Osteocyte (in vitro differentiated cells): Measurements from ENCODE around the gene PARN. TPM values are rescaled to one million over a fixed set of nuclear protein-coding genes. Genes with fewer than 3 reads are reported as not detected.
"Not testable (repeated sequence)": the region's sequence is repeated elsewhere in the genome, so short reads cannot be mapped to it uniquely, and the experiment has no call there.

Source experiments
- DNase-seq: peaks from one replicate; pipeline ENCODE4 v3.0.0; 2021; ENCODE audit warnings: mixed read lengths; ENCODE audit not compliant: unreplicated experiment; ENCODE audit errors: extremely low spot score
- H3K27ac Mint-ChIP-seq: one replicate; pipeline ENCODE4 v1.8.0; 2021; ENCODE audit warnings: mild to moderate bottlenecking, mixed read lengths; ENCODE audit not compliant: unreplicated experiment
- H3K27me3 Mint-ChIP-seq: one replicate; pipeline ENCODE4 v1.8.0; 2021; ENCODE audit warnings: mixed read lengths; ENCODE audit not compliant: unreplicated experiment
- H3K36me3 Mint-ChIP-seq: one replicate; pipeline ENCODE4 v1.8.0; 2021; ENCODE audit warnings: mixed read lengths; ENCODE audit not compliant: unreplicated experiment
- H3K4me1 Mint-ChIP-seq: one replicate; pipeline ENCODE4 v1.8.0; 2021; ENCODE audit warnings: mixed read lengths; ENCODE audit not compliant: unreplicated experiment
- H3K4me3 Mint-ChIP-seq: one replicate; pipeline ENCODE4 v1.8.0; 2021; ENCODE audit warnings: mild to moderate bottlenecking, moderate library complexity, mixed read lengths; ENCODE audit not compliant: unreplicated experiment
- H3K9me3 Mint-ChIP-seq: one replicate; pipeline ENCODE4 v1.8.0; 2021; ENCODE audit warnings: mixed read lengths; ENCODE audit not compliant: unreplicated experiment
- CTCF ChIP-seq: fragments of 200-600 bp; sonication (generic); IDR thresholded peaks from 2 replicates; pipeline ENCODE4 v1.5.0; 2021; ENCODE audit warnings: antibody characterized with exemption, mild to moderate bottlenecking, moderate library complexity
- total RNA-seq: library from RNA; stranded (reverse); gene quantifications from 2 replicates; pipeline ENCODE4 v1.2.1, GENCODE V29; 2021

Gene PARN
- total RNA-seq, 1 donor from 2014 or later: 34.2 TPM

GRCh38 chr16:14448879-14449278, 181.2 kb downstream of the PARN start:
- no peak for TF ChIP-seq CTCF
- Mint-ChIP-seq H3K27ac (no peak overlapping the region), H3K4me1 (peaks cover 15% of the 10 kb centered on the region), H3K27me3 (no peaks in the 10 kb centered on the region), H3K36me3 (peaks cover 7% of the 10 kb centered on the region), H3K4me3 (no peak overlapping the region), H3K9me3 (no peaks in the 10 kb centered on the region)
- no peak for DNase-seq

DNA sequence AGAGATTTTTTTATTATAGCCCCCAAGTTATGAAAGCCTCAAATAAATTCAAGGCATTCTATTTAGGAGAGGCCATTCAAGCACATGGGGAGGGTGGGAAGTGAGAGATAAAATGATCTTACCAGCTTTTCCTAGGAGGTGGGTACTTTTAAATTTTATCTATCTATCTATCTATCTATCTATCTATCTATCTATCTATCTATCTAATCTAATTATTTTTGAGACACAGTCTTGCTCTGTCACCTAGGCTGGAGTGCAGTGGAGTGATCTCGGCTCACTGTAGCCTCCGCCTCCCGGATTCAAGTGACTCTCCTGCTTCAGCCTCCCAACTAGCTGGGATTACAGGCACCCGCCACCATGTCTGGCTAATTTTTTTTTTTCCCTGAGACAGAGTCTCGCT, 182.3 kb downstream of the PARN start:
- H3K27me3 Mint-ChIP-seq: no peaks in the 10 kb centered on the region
- H3K9me3 Mint-ChIP-seq: no peaks in the 10 kb centered on the region
- no peak overlapping the region for H3K4me3 Mint-ChIP-seq
- DNase-seq: no peak
- H3K36me3 Mint-ChIP-seq: peaks cover 7% of the 10 kb centered on the region
- no peak overlapping the region for H3K27ac Mint-ChIP-seq
- H3K4me1 Mint-ChIP-seq: peaks cover 15% of the 10 kb centered on the region
- TF ChIP-seq CTCF: no peak

GRCh38 chr16:14446796-14447195, 183.3 kb downstream of the PARN start:
- H3K27me3 Mint-ChIP-seq: no peaks in the 10 kb centered on the region
- no peak for TF ChIP-seq CTCF
- no peaks in the 10 kb centered on the region for H3K9me3 Mint-ChIP-seq
- no peak overlapping the region for H3K4me3 Mint-ChIP-seq
- H3K27ac Mint-ChIP-seq: peak overlapping the region; percentile 20
- peaks cover 15% of the 10 kb centered on the region for H3K4me1 Mint-ChIP-seq
- H3K36me3 Mint-ChIP-seq: peaks cover 7% of the 10 kb centered on the region
- peak; percentile 48 for DNase-seq

- Mint-ChIP-seq H3K4me1 (peaks cover 15% of the 10 kb centered on the region), H3K27ac (no peak overlapping the region), H3K27me3 (no peaks in the 10 kb centered on the region), H3K4me3 (no peak overlapping the region), H3K9me3 (no peaks in the 10 kb centered on the region), H3K36me3 (peaks cover 7% of the 10 kb centered on the region)
- no peak for TF ChIP-seq CTCF
- peak; percentile 44 for DNase-seq
These were observed 183.9 kb downstream of the PARN start for GRCh38 chr16:14445937-14446715.

DNA sequence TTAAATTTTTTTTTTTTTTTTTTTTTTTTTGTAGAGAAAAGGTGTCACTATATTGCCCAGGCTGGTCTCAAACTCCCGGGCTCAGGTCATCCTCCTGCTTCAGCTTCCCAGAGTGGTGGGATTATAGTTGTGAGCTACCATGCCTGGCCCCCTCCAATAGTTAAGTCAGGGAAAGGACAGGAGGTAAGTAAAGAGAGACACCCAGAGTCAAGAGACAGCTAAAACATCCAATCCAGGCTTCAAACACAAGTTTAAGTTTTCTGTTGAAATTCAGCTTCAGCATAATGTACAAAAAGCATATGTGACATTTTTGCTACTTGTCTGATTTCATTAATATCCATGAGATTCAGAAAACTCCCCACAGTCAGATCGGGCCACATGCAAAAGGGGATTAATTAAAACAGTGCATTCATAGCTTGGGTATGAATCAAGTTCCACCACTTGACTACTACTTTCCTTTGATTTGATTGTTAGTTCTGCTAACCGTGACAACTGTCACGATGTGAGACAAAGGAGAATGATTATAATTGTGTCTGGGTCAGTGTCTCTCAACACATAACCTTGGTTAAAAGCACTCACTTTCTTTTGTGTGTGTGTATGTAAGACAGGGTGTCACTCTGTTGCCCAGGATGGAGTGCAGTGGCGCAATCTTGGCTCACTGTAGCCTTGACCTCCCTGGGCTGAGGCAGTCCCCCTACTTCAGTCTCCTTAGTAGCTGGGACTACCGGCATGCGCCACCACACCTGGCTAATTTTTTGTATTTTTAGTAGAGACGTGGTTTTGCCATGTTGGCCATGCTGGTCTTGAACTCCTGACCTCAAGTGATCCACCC, 184.9 kb downstream of the PARN start:
- H3K36me3 Mint-ChIP-seq: peaks cover 10% of the 10 kb centered on the region
- peak; percentile 63 for DNase-seq
- no peak overlapping the region for H3K4me3 Mint-ChIP-seq
- H3K27me3 Mint-ChIP-seq: no peaks in the 10 kb centered on the region
- no peaks in the 10 kb centered on the region for H3K9me3 Mint-ChIP-seq
- peaks cover 13% of the 10 kb centered on the region for H3K4me1 Mint-ChIP-seq
- no peak overlapping the region for H3K27ac Mint-ChIP-seq
- TF ChIP-seq CTCF: no peak

GRCh38 chr16:14441533-14441932, 188.5 kb downstream of the PARN start:
- DNase-seq: peak; percentile 76
- not testable (repeated sequence) for H3K27me3 Mint-ChIP-seq, H3K27ac Mint-ChIP-seq, H3K4me1 Mint-ChIP-seq, H3K4me3 Mint-ChIP-seq, H3K9me3 Mint-ChIP-seq
- H3K36me3 Mint-ChIP-seq: peaks cover 10% of the 10 kb centered on the region
